ENCODE measurements around the gene CIBAR2.

DNA sequence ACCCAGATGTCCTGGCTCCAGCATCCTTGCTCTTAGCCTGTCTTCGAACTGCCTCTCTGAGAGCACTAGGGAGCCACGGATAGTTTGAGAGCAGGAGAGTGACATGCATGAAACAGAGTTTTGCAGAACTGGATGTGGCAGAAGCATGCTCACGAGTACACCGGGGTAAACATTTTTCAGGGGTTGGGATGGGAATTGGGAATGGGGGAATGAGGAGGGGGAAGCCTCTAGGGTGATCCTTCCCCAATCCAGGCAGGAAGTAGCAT lies 34.2 kb upstream of the CIBAR2 start:
- TF ChIP-seq, protein P1, sequence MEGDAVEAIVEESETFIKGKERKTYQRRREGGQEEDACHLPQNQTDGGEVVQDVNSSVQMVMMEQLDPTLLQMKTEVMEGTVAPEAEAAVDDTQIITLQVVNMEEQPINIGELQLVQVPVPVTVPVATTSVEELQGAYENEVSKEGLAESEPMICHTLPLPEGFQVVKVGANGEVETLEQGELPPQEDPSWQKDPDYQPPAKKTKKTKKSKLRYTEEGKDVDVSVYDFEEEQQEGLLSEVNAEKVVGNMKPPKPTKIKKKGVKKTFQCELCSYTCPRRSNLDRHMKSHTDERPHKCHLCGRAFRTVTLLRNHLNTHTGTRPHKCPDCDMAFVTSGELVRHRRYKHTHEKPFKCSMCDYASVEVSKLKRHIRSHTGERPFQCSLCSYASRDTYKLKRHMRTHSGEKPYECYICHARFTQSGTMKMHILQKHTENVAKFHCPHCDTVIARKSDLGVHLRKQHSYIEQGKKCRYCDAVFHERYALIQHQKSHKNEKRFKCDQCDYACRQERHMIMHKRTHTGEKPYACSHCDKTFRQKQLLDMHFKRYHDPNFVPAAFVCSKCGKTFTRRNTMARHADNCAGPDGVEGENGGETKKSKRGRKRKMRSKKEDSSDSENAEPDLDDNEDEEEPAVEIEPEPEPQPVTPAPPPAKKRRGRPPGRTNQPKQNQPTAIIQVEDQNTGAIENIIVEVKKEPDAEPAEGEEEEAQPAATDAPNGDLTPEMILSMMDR (conservative IDR thresholded peaks at IDR 0.05; ENCODE audit: low read depth in 2 of 2), result no peak
- TF ChIP-seq EZH2 (IDR thresholded peaks at IDR 0.05; ENCODE audit: low read depth, unreplicated experiment) (no peak), EZH2phosphoT487 (IDR thresholded peaks at IDR 0.05; ENCODE audit: unreplicated experiment) (no peak), POLR2AphosphoS5 (IDR thresholded peaks at IDR 0.05; ENCODE audit: low read depth) (no peak), CREB1 (CRISPR knock-in tag; IDR thresholded peaks at IDR 0.05; ENCODE audit: low read depth) (no peak), STAT1 (IDR thresholded peaks at IDR 0.05; ENCODE audit: unreplicated experiment) (no peak), ZNF114 (CRISPR knock-in tag; IDR thresholded peaks at IDR 0.05) (no peak), JUNB (IDR thresholded peaks at IDR 0.05; ENCODE audit: unreplicated experiment) (no peak), NANOG (IDR thresholded peaks at IDR 0.05; ENCODE audit: borderline replicate concordance) (no peak), ZNF331 (CRISPR knock-in tag; IDR thresholded peaks at IDR 0.05; ENCODE audit: low read depth) (no peak)
- TF ChIP-seq, protein P2, sequence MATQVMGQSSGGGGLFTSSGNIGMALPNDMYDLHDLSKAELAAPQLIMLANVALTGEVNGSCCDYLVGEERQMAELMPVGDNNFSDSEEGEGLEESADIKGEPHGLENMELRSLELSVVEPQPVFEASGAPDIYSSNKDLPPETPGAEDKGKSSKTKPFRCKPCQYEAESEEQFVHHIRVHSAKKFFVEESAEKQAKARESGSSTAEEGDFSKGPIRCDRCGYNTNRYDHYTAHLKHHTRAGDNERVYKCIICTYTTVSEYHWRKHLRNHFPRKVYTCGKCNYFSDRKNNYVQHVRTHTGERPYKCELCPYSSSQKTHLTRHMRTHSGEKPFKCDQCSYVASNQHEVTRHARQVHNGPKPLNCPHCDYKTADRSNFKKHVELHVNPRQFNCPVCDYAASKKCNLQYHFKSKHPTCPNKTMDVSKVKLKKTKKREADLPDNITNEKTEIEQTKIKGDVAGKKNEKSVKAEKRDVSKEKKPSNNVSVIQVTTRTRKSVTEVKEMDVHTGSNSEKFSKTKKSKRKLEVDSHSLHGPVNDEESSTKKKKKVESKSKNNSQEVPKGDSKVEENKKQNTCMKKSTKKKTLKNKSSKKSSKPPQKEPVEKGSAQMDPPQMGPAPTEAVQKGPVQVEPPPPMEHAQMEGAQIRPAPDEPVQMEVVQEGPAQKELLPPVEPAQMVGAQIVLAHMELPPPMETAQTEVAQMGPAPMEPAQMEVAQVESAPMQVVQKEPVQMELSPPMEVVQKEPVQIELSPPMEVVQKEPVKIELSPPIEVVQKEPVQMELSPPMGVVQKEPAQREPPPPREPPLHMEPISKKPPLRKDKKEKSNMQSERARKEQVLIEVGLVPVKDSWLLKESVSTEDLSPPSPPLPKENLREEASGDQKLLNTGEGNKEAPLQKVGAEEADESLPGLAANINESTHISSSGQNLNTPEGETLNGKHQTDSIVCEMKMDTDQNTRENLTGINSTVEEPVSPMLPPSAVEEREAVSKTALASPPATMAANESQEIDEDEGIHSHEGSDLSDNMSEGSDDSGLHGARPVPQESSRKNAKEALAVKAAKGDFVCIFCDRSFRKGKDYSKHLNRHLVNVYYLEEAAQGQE (IDR thresholded peaks at IDR 0.05; ENCODE audit: unreplicated experiment), result no peak
- TF ChIP-seq, protein P3, sequence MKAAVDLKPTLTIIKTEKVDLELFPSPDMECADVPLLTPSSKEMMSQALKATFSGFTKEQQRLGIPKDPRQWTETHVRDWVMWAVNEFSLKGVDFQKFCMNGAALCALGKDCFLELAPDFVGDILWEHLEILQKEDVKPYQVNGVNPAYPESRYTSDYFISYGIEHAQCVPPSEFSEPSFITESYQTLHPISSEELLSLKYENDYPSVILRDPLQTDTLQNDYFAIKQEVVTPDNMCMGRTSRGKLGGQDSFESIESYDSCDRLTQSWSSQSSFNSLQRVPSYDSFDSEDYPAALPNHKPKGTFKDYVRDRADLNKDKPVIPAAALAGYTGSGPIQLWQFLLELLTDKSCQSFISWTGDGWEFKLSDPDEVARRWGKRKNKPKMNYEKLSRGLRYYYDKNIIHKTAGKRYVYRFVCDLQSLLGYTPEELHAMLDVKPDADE (IDR thresholded peaks at IDR 0.05), result no peak
- TF ChIP-seq, protein P4, sequence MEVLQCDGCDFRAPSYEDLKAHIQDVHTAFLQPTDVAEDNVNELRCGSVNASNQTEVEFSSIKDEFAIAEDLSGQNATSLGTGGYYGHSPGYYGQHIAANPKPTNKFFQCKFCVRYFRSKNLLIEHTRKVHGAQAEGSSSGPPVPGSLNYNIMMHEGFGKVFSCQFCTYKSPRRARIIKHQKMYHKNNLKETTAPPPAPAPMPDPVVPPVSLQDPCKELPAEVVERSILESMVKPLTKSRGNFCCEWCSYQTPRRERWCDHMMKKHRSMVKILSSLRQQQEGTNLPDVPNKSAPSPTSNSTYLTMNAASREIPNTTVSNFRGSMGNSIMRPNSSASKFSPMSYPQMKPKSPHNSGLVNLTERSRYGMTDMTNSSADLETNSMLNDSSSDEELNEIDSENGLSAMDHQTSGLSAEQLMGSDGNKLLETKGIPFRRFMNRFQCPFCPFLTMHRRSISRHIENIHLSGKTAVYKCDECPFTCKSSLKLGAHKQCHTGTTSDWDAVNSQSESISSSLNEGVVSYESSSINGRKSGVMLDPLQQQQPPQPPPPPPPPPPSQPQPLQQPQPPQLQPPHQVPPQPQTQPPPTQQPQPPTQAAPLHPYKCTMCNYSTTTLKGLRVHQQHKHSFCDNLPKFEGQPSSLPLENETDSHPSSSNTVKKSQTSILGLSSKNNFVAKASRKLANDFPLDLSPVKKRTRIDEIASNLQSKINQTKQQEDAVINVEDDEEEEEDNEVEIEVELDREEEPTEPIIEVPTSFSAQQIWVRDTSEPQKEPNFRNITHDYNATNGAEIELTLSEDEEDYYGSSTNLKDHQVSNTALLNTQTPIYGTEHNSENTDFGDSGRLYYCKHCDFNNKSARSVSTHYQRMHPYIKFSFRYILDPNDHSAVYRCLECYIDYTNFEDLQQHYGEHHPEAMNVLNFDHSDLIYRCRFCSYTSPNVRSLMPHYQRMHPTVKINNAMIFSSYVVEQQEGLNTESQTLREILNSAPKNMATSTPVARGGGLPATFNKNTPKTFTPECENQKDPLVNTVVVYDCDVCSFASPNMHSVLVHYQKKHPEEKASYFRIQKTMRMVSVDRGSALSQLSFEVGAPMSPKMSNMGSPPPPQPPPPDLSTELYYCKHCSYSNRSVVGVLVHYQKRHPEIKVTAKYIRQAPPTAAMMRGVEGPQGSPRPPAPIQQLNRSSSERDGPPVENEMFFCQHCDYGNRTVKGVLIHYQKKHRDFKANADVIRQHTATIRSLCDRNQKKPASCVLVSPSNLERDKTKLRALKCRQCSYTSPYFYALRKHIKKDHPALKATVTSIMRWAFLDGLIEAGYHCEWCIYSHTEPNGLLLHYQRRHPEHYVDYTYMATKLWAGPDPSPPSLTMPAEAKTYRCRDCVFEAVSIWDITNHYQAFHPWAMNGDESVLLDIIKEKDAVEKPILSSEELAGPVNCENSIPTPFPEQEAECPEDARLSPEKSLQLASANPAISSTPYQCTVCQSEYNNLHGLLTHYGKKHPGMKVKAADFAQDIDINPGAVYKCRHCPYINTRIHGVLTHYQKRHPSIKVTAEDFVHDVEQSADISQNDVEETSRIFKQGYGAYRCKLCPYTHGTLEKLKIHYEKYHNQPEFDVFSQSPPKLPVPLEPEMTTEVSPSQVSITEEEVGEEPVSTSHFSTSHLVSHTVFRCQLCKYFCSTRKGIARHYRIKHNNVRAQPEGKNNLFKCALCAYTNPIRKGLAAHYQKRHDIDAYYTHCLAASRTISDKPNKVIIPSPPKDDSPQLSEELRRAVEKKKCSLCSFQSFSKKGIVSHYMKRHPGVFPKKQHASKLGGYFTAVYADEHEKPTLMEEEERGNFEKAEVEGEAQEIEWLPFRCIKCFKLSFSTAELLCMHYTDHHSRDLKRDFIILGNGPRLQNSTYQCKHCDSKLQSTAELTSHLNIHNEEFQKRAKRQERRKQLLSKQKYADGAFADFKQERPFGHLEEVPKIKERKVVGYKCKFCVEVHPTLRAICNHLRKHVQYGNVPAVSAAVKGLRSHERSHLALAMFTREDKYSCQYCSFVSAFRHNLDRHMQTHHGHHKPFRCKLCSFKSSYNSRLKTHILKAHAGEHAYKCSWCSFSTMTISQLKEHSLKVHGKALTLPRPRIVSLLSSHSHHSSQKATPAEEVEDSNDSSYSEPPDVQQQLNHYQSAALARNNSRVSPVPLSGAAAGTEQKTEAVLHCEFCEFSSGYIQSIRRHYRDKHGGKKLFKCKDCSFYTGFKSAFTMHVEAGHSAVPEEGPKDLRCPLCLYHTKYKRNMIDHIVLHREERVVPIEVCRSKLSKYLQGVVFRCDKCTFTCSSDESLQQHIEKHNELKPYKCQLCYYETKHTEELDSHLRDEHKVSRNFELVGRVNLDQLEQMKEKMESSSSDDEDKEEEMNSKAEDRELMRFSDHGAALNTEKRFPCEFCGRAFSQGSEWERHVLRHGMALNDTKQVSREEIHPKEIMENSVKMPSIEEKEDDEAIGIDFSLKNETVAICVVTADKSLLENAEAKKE (CRISPR knock-in tag; IDR thresholded peaks at IDR 0.05), result no peak
